GM19372 (cell line): Measurements from ENCODE around the gene CCDC187.

Experiments used
- ATAC-seq: cut with Tn5 transposase; IDR thresholded peaks from one replicate; pipeline ENCODE4 v1.9.1; 2021; ENCODE audit warnings: mild to moderate bottlenecking, low read depth, moderate library complexity; ENCODE audit not compliant: unreplicated experiment

CCDC187 gene

DNA sequence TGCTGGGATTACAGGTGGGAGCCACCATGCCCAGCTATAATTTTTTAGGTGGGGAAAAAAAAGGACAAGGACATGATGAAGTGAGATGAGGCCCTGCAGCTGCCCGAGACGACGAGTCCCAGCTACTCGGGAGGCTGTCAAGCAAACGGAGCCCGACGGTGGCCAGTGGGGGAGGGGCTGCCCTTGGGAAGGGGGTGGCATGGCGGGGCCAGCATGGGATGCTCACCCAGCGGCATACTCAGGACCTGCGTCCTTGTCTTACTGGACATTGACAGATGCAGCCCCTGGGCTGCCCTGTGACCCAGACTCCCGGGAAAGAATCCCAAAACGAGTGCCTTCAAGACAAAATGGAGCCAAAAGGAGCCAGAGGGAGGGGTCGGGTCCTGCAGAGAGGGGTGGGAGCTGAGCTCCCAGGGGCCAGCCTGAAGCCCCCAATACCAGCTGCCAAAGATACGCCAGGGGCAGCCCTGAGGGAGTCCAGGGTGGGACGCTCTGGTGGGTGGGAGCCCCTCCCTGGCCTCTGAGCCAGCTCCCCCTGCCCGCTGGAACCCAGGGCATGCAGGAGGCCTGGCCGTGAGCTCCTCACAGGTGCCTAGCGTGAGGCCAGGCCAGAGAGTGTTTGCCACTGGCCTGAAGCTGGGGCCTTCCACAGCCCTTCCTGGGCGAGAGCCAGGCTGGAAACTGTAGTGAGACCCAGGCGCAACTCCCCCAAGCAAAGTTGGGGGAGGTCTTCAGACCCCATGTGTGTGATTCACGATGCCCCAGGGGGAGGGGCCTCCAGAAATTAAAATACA, 15.7 kb downstream of the CCDC187 start:
- ATAC-seq, result no peak

- ATAC-seq, result no peak
Measured at GRCh38 chr9:136286987-136287379, 16.9 kb downstream of the CCDC187 start.

- no peak for ATAC-seq
Measured at GRCh38 chr9:136286359-136286986, 17.4 kb downstream of the CCDC187 start.

- no peak for ATAC-seq
Measured at GRCh38 chr9:136285501-136286358, 18.2 kb downstream of the CCDC187 start.

GRCh38 chr9:136284951-136285350, 18.9 kb downstream of the CCDC187 start:
- ATAC-seq, result no peak

DNA sequence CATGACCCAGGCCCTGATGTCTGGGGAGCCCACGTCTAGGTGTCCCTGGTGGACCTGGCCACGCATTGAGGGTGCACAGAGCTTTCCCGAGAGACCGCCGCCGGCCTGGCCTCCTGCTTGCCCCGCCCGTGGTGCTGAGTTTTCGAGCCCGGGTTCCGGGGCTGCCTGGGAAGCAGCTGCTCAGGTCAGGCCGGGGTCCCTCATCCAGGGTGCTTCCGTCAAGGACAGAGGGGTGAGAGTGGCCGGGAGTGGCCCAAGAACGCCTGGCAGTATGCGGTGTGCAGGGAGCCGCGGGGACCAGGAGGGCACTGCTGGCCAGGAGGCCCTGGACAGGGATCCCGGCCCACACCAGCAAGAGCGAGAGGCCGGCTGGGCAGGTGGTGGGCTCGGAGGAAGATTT, 19.6 kb downstream of the CCDC187 start:
- no peak for ATAC-seq

- peak; percentile 68 for ATAC-seq
Measured at GRCh38 chr9:136283291-136284235, 20.3 kb downstream of the CCDC187 start.

DNA sequence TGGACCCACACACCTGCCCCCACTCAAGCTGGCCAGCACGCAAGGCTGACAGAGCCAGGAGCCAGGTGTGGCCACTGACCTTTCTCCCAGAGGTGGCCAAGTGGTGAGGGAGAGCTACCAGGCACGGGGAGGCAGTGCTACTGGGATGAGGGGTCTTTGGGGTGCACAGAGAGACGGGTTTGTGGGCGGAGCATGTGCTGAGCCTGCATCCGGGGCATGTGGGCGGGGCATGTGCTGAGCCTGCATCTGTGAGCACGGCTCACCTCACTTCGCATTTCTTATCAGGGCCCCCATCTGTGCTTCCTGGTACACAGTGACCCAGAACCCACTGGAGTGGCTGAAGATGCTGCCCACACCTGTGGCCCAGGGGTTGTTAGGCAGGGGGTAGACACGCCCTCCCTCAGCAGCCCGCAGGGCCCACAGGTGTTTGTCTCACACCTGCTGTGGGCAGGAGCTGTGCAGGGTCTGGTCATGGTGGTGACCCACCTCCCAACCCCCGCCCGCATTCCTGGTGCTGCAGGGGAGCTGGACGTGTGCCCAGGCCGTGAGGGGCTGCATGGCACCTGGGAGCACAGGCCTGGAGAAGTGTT, 21.5 kb downstream of the CCDC187 start:
- no peak for ATAC-seq

- no peak for ATAC-seq
Measured at GRCh38 chr9:136281421-136282271, 22.2 kb downstream of the CCDC187 start.

DNA sequence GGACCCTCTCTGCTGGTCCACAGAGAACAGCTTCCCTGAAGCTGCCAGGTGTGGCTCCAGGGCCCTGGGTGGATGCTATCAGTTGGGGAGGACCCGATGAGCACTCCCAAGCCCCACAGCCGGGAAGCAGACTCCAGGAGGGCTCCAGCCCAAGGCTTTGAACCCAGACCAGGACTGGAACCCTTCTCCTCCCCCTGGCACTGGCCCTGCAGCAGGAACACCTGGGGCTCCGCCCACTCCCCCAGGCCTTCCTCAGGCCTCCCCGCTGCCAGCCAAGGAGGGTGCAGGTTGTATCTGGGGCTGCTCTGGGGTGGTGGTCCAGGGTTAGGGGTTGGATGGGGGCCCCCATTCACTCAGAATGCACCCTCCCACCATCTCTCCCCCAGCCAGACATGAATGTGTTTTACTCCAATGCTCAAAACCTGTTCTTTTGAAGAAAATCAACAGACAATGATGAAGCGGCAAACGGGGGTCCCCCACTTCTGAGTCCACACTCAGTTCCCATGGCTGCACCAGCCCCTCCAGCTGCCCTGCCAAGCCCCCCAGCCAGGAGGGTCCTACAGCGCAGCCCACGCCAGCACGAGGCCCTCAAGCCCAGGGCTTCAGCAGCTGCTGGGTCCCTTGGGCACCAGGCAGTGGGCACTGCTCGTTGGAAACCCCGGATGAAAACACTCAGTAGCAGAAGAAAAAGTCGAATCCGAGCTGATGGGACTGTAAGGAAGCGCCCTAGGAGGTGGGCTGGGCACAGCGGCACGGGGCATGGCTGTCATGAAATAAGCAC, 23.2 kb downstream of the CCDC187 start:
- no peak for ATAC-seq

- ATAC-seq, result no peak
Measured at GRCh38 chr9:136279471-136279870, 24.4 kb downstream of the CCDC187 start.

- no peak for ATAC-seq
Measured at GRCh38 chr9:136278894-136279293, 25.0 kb downstream of the CCDC187 start.

DNA sequence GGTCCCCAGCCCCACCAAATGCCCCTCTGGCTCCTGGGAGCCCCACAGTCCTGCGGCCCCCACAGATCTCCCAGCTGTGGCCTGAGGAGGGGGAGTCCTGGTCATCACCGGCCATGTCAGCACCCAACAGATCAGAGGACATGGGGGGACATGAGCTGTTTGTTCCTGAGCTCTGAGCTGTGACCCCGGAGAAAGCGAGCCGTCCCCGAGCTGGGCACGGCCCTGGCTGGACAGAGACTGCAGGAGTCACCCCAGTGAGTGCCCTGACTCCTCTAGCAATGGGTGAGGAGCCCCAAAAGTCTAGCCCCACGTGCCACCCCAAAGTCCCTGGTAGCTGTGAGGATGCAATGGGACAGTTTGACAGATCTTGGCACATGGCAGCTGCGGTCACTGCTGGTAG, 25.7 kb downstream of the CCDC187 start:
- ATAC-seq, result no peak

- no peak for ATAC-seq
Measured at GRCh38 chr9:136277746-136278145, 26.1 kb downstream of the CCDC187 start.

DNA sequence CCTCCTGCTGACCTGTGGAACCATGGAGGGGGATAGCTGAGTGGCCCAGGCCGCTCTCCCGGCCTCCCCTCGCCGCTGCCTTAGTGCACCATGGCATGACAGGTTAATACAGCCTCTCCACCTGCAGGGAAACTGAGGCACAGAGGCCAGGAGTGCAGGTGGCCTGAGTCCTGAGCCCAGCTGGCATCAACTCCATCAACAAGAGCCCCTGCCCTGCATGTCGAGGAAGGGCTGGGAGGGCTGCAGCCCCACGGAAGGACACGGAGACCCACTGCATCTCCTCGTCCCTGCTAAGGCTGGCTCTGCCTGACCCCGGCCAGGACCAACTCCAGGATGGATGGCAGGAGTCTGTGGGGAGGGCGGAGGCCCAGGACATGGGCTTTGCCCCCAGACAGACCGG, 27.2 kb downstream of the CCDC187 start:
- ATAC-seq, result no peak

DNA sequence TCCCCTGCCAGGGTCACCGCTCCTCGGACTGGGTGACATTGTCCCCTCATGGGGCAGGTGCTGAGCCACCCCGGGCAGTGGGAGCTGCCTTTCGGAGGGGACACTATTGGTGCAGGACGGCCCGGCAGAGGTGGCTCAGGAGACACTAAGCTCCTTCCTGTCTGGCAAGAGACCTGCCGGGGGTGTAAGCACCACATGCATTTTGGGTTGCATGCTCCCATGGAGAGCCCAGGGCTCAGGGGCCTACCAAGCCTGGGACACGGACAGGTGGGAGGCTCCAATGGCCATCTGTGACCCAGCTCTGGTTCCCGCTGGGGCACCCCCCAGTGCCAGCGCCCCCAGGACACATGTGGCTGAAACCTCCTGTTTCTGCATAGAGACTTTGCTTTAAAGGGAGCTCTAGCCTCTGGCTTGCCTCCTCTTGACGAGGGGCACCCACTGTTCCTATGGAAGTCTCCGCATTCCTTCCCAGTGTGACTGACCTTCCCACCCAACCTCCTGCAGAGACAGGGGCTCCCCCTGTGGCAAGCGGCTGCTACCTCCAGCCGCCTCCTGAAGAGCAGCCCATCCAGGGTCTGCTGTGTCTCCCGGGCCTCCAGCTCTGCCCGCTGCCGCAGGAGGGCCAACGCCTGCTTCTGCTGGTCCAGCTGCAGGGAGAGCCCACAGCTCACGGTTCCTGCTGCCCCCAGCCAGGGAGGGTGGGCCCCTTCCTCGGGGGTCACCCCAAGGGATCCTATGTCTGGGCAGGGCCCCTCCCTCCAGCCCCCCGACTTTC, 28.1 kb downstream of the CCDC187 start:
- ATAC-seq, result no peak
